Heart left ventricle (tissue), 13 donors: ENCODE measurements around the gene BRSK2.

Source experiments
- CTCF ChIP-seq, 12 donors: fragments of 200-600 bp; sonication (generic) in 4 of 12; IDR thresholded peaks; one replicate each; pipeline versions ENCODE4 v1.5.0 to v1.8.0; 2018 to 2022; ENCODE audit warnings: antibody characterized with exemption in 12 of 12, mild to moderate bottlenecking in 5 of 12
- POLR2A ChIP-seq, 2 donors: fragments of 450-650 bp; IDR thresholded peaks; one replicate each; pipeline ENCODE4 v1.6.1; 2017; ENCODE audit warnings: antibody characterized with exemption in 2 of 2, mild to moderate bottlenecking in 2 of 2, moderate library complexity in 2 of 2
- donor health status: ischemic (EF 13 %, LVEDD 7.1; RV severe dilation, severe dysfunction).
- donor health status: DM: no; HTN: yes; CAD: no.
- donor health status: DM: no; HTN: no; CAD: no.
- donor health status: ischemic (EF 25% LVEDD 6.9; RV normal size, moderate dysfunction).
- donor health status: ischemic (EF 25% LVEDD 5.7; RV mildly dilated, moderate dysfunction).
- donor health status: ischemic (EF 35%, LVEDD 5.7; RV mildly dilated, moderate dysfunction).
- donor health status: nonischemic (EF 11% LVEDD 7.7; RV severe dilation, severe dysfunction).
- donor health status: DM: yes; HTN: yes; CAD: no.
- donor health status: PGD.
- donor health status: ischemic (EF 29% LVEDD 5.4; RV normal size, mild dysfunction).
- donor health status: nonischemic (EF 23%, LVEDD 6.1; RV moderate dilation, normal function).

GRCh38 chr11:1389103-1389931 is 417 bp upstream of the BRSK2 start:
- TF ChIP-seq POLR2A (IDR thresholded peaks at IDR 0.05) (no peak), CTCF (IDR thresholded peaks at IDR 0.05) (peak in 5 of 12 donors; percentile 12 to 44 (median 32))
